HepG2 (cell line): ENCODE results near the gene VAV2. TPM values are rescaled to one million over a fixed set of nuclear protein-coding genes. Genes with fewer than 3 reads are reported as not detected.

Experiments
- FOXK2 ChIP-seq: fragments of 450-650 bp; IDR thresholded peaks from 2 replicates; pipeline ENCODE4 v1.6.1; 2016
- HNRNPL ChIP-seq: fragments of 200-400 bp; formaldehyde crosslinking; IDR thresholded peaks from 2 replicates; pipeline ENCODE4 v1.6.1; 2017; ENCODE audit warnings: mild to moderate bottlenecking, low read depth, low read length
- KDM1A ChIP-seq: IDR thresholded peaks from 2 replicates; pipeline ENCODE4 v1.6.1; 2016; ENCODE audit warnings: missing compliant biosample characterization
- NR2F6 ChIP-seq, 2 experiments: IDR thresholded peaks; 2 replicates each; pipeline ENCODE4 v1.6.1; 2016; ENCODE audit warnings: antibody characterized with exemption in 1 of 2, mild to moderate bottlenecking in 1 of 2
- PHF8 ChIP-seq: sonication (generic); formaldehyde crosslinking; IDR thresholded peaks from 2 replicates; pipeline ENCODE4 v1.5.0; 2020; ENCODE audit warnings: missing genetic modification reagents
- REXO4 ChIP-seq: sonication (generic); formaldehyde crosslinking; IDR thresholded peaks from 2 replicates; pipeline ENCODE4 v1.8.0; 2022; ENCODE audit warnings: missing genetic modification reagents, mild to moderate bottlenecking, borderline replicate concordance
- RFX5 ChIP-seq: IDR thresholded peaks from 2 replicates; pipeline ENCODE4 v1.6.1; 2011; ENCODE audit warnings: low read depth, low read length, improper control_type of control experiment
- SOX5 ChIP-seq: IDR thresholded peaks from 2 replicates; pipeline ENCODE4 v1.6.1; 2016; ENCODE audit warnings: borderline replicate concordance
- ZMYM2 ChIP-seq: sonication (generic); formaldehyde crosslinking; IDR thresholded peaks from 2 replicates; pipeline ENCODE4 v1.8.0; 2022; ENCODE audit warnings: mild to moderate bottlenecking, missing genetic modification reagents
- ZNF207 ChIP-seq: fragments of 450-650 bp; IDR thresholded peaks from 2 replicates; pipeline ENCODE4 v1.6.1; 2016; ENCODE audit warnings: antibody characterized with exemption, borderline replicate concordance
- ZNF317 ChIP-seq: sonication (generic); formaldehyde crosslinking; IDR thresholded peaks from 2 replicates; pipeline ENCODE4 v1.5.0; 2020; ENCODE audit warnings: mild to moderate bottlenecking, missing genetic modification reagents
- ZNF335 ChIP-seq: sonication (generic); formaldehyde crosslinking; IDR thresholded peaks from 2 replicates; pipeline ENCODE4 v1.4.0; 2020; ENCODE audit warnings: missing genetic modification reagents
- ZNF354B ChIP-seq: sonication (generic); formaldehyde crosslinking; IDR thresholded peaks from 2 replicates; pipeline ENCODE4 v1.8.0; 2022; ENCODE audit warnings: mild to moderate bottlenecking, missing genetic modification reagents
- ZNF484 ChIP-seq: sonication (generic); formaldehyde crosslinking; IDR thresholded peaks from 2 replicates; pipeline ENCODE4 v1.5.1; 2020; ENCODE audit warnings: mild to moderate bottlenecking, low read depth, missing genetic modification reagents, borderline replicate concordance
- ZNF510 ChIP-seq: sonication (generic); formaldehyde crosslinking; IDR thresholded peaks from 2 replicates; pipeline ENCODE4 v1.4.0; 2020; ENCODE audit warnings: low read depth, mild to moderate bottlenecking, missing genetic modification reagents
- ZNF747 ChIP-seq: sonication (generic); formaldehyde crosslinking; IDR thresholded peaks from 2 replicates; pipeline ENCODE4 v1.8.1; 2023; ENCODE audit warnings: missing genetic modification reagents, mild to moderate bottlenecking, borderline replicate concordance
- ZNF780A ChIP-seq: sonication (generic); formaldehyde crosslinking; IDR thresholded peaks from 2 replicates; pipeline ENCODE4 v1.8.0; 2022; ENCODE audit warnings: mild to moderate bottlenecking, missing genetic modification reagents, moderate library complexity
- ZSCAN31 ChIP-seq: sonication (generic); formaldehyde crosslinking; IDR thresholded peaks from 2 replicates; pipeline ENCODE4 v1.5.0; 2020; ENCODE audit warnings: low read depth, mild to moderate bottlenecking, missing genetic modification reagents
- polyA plus RNA-seq, 8 experiments: library from polyadenylated mRNA; depleted of rRNA in 3 of 8; stranded (reverse) in 7 of 8; unstranded in 1 of 8; fragments of >200 nt; fragmentation: Illumina TruSeq in 4 of 8; extraction: Trizol in 4 of 8; gene quantifications; 2 replicates each; pipeline versions ENCODE4 v1.2.1 to v1.2.3, GENCODE V29; 2011 to 2016; ENCODE audit warnings: low read depth in 4 of 8, missing spikeins in 1 of 8, mixed read lengths in 1 of 8; ENCODE audit not compliant: insufficient read depth in 1 of 8
- total RNA-seq, 5 experiments: library from RNA; depleted of rRNA; stranded (reverse); fragments of >200 nt; fragmentation: Illumina TruSeq; extraction: Trizol; gene quantifications; 2 replicates each; pipeline ENCODE4 v1.2.3, GENCODE V29; 2016; ENCODE audit warnings: low read depth in 1 of 5
- TF ChIP-seq, protein P1 (sequence below): sonication (generic); formaldehyde crosslinking; IDR thresholded peaks from 2 replicates; pipeline ENCODE4 v1.4.0; 2020; ENCODE audit warnings: low read depth, mild to moderate bottlenecking, missing genetic modification reagents
- TF ChIP-seq, protein P2 (sequence below): sonication (generic); formaldehyde crosslinking; IDR thresholded peaks from 2 replicates; pipeline ENCODE4 v1.4.0; 2020; ENCODE audit warnings: mild to moderate bottlenecking, low read depth, missing genetic modification reagents
- TF ChIP-seq, protein P3 (sequence below): sonication (generic); formaldehyde crosslinking; IDR thresholded peaks from 2 replicates; pipeline ENCODE4 v1.8.0; 2022; ENCODE audit warnings: mild to moderate bottlenecking, missing genetic modification reagents, moderate library complexity
- TF ChIP-seq, protein P4 (sequence below): sonication (generic); formaldehyde crosslinking; IDR thresholded peaks from 2 replicates; pipeline ENCODE4 v1.4.0; 2020; ENCODE audit warnings: missing genetic modification reagents
- TF ChIP-seq, protein P5 (sequence below), 2 experiments: sonication (generic) in 1 of 2; formaldehyde crosslinking in 1 of 2; IDR thresholded peaks; 2 replicates each; pipeline versions ENCODE4 v1.5.1 to v1.6.1; 2011 to 2020; ENCODE audit warnings: borderline replicate concordance in 1 of 2, low read depth in 1 of 2, low read length in 1 of 2, mild to moderate bottlenecking in 1 of 2, missing genetic modification reagents in 1 of 2, moderate library complexity in 1 of 2
- TF ChIP-seq, protein P6 (sequence below): sonication (generic); formaldehyde crosslinking; IDR thresholded peaks from 2 replicates; pipeline ENCODE4 v1.5.0; 2020; ENCODE audit warnings: missing genetic modification reagents

VAV2 gene
- total and polyA plus RNA-seq, 2 of the 13 experiments (the other 11 are each of a cell fraction or from before 2014, with no cell fraction given), result 22.5 to 22.9 TPM

DNA sequence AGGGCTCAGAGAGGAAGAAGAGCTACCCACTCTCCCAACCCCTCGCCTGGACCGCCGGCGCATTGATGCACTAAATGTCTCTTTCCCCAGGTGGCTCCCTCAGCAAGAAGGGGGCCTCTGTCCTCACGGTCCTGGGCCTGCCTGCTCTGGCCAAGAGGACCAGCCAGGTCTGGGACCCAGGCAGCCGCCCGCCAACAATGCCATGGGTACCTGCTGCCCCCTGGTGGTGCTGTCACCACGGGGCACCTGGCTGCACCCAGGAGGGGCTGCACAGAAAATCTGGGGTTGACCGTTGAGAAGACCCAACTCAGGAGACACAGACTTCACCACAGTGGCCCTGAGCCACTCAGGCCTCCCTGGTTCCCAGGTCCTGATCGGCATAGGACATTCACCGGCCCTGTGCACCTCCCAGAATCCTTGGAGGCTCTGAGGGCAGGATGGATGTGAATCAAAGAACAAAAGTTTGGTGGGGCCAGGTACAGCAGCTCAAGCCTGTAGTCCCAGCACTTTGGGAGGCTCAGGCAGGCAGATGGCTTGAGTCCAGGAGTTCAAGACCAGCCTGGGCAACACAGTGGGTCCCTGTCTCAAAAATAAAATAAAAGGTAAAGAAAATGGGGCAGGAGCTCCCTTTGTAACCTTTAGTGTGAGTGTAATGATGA, 2.4 kb upstream of the VAV2 start (continued):
- TF ChIP-seq ZNF484 (CRISPR knock-in tag) (no peak), REXO4 (CRISPR knock-in tag) (no peak), ZNF747 (CRISPR knock-in tag) (no peak), ZNF510 (CRISPR knock-in tag) (no peak), ZNF354B (CRISPR knock-in tag) (peak; percentile 46; the same call in 1 of the 2 replicates), ZMYM2 (no peak), KDM1A (CRISPR knock-in tag) (no peak), ZSCAN31 (CRISPR knock-in tag) (no peak), ZNF335 (CRISPR knock-in tag) (0 out of 2 replicates have a peak, but pooled peaks have one; percentile 16), ZNF780A (CRISPR knock-in tag) (no peak), HNRNPL (no peak), RFX5 (no peak), NR2F6 (IDR thresholded peaks at IDR 0.05) (no peak), NR2F6 (CRISPR knock-in tag; IDR thresholded peaks at IDR 0.05) (peak; percentile 49; the same call in 1 of the 2 replicates), PHF8 (CRISPR knock-in tag) (0 out of 2 replicates have a peak, but pooled peaks have one; percentile 29), ZNF317 (CRISPR knock-in tag) (0 out of 2 replicates have a peak, but pooled peaks have one; percentile 18), FOXK2 (no peak), SOX5 (CRISPR knock-in tag) (0 out of 2 replicates have a peak, but pooled peaks have one; percentile 26), ZNF207 (no peak)
- TF ChIP-seq, protein P1, sequence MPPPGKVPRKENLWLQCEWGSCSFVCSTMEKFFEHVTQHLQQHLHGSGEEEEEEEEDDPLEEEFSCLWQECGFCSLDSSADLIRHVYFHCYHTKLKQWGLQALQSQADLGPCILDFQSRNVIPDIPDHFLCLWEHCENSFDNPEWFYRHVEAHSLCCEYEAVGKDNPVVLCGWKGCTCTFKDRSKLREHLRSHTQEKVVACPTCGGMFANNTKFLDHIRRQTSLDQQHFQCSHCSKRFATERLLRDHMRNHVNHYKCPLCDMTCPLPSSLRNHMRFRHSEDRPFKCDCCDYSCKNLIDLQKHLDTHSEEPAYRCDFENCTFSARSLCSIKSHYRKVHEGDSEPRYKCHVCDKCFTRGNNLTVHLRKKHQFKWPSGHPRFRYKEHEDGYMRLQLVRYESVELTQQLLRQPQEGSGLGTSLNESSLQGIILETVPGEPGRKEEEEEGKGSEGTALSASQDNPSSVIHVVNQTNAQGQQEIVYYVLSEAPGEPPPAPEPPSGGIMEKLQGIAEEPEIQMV (CRISPR knock-in tag), result peak; percentile 59; the same call in 1 of the 2 replicates
- TF ChIP-seq, protein P2, sequence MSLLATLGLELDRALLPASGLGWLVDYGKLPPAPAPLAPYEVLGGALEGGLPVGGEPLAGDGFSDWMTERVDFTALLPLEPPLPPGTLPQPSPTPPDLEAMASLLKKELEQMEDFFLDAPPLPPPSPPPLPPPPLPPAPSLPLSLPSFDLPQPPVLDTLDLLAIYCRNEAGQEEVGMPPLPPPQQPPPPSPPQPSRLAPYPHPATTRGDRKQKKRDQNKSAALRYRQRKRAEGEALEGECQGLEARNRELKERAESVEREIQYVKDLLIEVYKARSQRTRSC, result no peak
- TF ChIP-seq, protein P3, sequence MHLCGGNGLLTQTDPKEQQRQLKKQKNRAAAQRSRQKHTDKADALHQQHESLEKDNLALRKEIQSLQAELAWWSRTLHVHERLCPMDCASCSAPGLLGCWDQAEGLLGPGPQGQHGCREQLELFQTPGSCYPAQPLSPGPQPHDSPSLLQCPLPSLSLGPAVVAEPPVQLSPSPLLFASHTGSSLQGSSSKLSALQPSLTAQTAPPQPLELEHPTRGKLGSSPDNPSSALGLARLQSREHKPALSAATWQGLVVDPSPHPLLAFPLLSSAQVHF (CRISPR knock-in tag), result no peak
- TF ChIP-seq, protein P4, sequence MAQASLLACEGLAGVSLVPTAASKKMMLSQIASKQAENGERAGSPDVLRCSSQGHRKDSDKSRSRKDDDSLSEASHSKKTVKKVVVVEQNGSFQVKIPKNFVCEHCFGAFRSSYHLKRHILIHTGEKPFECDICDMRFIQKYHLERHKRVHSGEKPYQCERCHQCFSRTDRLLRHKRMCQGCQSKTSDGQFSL (CRISPR knock-in tag), result no peak
- TF ChIP-seq, protein P5, sequence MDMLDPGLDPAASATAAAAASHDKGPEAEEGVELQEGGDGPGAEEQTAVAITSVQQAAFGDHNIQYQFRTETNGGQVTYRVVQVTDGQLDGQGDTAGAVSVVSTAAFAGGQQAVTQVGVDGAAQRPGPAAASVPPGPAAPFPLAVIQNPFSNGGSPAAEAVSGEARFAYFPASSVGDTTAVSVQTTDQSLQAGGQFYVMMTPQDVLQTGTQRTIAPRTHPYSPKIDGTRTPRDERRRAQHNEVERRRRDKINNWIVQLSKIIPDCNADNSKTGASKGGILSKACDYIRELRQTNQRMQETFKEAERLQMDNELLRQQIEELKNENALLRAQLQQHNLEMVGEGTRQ (IDR thresholded peaks at IDR 0.05; ENCODE audit: low read depth, low read length), result no peak
- TF ChIP-seq, protein P5 (CRISPR knock-in tag; IDR thresholded peaks at IDR 0.05; ENCODE audit: borderline replicate concordance), result no peak
- TF ChIP-seq, protein P6, sequence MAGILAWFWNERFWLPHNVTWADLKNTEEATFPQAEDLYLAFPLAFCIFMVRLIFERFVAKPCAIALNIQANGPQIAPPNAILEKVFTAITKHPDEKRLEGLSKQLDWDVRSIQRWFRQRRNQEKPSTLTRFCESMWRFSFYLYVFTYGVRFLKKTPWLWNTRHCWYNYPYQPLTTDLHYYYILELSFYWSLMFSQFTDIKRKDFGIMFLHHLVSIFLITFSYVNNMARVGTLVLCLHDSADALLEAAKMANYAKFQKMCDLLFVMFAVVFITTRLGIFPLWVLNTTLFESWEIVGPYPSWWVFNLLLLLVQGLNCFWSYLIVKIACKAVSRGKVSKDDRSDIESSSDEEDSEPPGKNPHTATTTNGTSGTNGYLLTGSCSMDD (CRISPR knock-in tag), result no peak
